Neural cell (in vitro differentiated cells): ENCODE measurements around the gene TSPAN1. TPM values are rescaled to one million over a fixed set of nuclear protein-coding genes. Genes with fewer than 3 reads are reported as not detected.
A peak's percentile ranks its signal among the peaks of the same experiment; 100 is the strongest.

Experiments used
- H2AFZ ChIP-seq: fragments of 200-600, 300-800 bp; sonication (generic), shearing (Covaris generic); 2 replicates; pipeline ENCODE4 v1.6.0; 2014; ENCODE audit warnings: low read depth, mild to moderate bottlenecking, antibody characterized with exemption, low read length, moderate library complexity
- H3F3A ChIP-seq: fragments of 200-600 bp; shearing (Covaris generic); 2 replicates; pipeline ENCODE4 v1.6.1; 2016; ENCODE audit warnings: mild to moderate bottlenecking, moderate library complexity, mixed read lengths, antibody characterized with exemption, low read length; ENCODE audit not compliant: insufficient read depth, poor library complexity, severe bottlenecking
- H3K27ac ChIP-seq: fragments of 200-600, 300-800 bp; sonication (generic), shearing (Covaris generic); 2 replicates; pipeline ENCODE4 v1.5.1; 2014; ENCODE audit warnings: mild to moderate bottlenecking, low read length, moderate library complexity
- H3K27me3 ChIP-seq: fragments of 300-800, 200-600 bp; sonication (generic), shearing (Covaris generic); 2 replicates; pipeline ENCODE4 v1.6.0; 2014; ENCODE audit warnings: mild to moderate bottlenecking, low read depth, low read length, moderate library complexity; ENCODE audit not compliant: insufficient read depth
- H3K36me3 ChIP-seq: fragments of 300-800, 200-600 bp; sonication (generic), shearing (Covaris generic); 2 replicates; pipeline ENCODE4 v1.5.1; 2014; ENCODE audit warnings: mild to moderate bottlenecking, antibody characterized with exemption, low read length, moderate library complexity; ENCODE audit not compliant: insufficient read depth
- H3K4me2 ChIP-seq: fragments of 300-800, 200-600 bp; sonication (generic), shearing (Covaris generic); 2 replicates; pipeline ENCODE4 v1.6.0; 2014; ENCODE audit warnings: mild to moderate bottlenecking, low read length
- H3K4me3 ChIP-seq: fragments of 300-800, 200-600 bp; sonication (generic), shearing (Covaris generic); 2 replicates; pipeline ENCODE4 v1.5.1; 2014; ENCODE audit warnings: mild to moderate bottlenecking, low read length, moderate library complexity
- H3K79me2 ChIP-seq: fragments of 200-600 bp; shearing (Covaris generic); replicated peaks from 2 replicates; pipeline ENCODE4 v1.6.0; 2014; ENCODE audit warnings: mild to moderate bottlenecking, low read length, moderate library complexity; ENCODE audit not compliant: insufficient read depth
- H3K9ac ChIP-seq: fragments of 300-800, 200-600 bp; sonication (generic), shearing (Covaris generic); 2 replicates; pipeline ENCODE4 v1.6.1; 2016; ENCODE audit warnings: mild to moderate bottlenecking, low read length, mixed read lengths
- H3K9me2 ChIP-seq: fragments of 200-600 bp; shearing (Covaris generic); 2 replicates; pipeline ENCODE4 v1.6.1; 2016; ENCODE audit warnings: mild to moderate bottlenecking, low read length, mixed read lengths; ENCODE audit not compliant: insufficient read depth
- H3K9me3 ChIP-seq: fragments of 200-600, 300-800 bp; sonication (generic), shearing (Covaris generic); 2 replicates; pipeline ENCODE4 v1.6.1; 2016; ENCODE audit warnings: mild to moderate bottlenecking, mixed run types, low read length, moderate library complexity, mixed read lengths
- H4K20me1 ChIP-seq: fragments of 200-600 bp; shearing (Covaris generic); 2 replicates; pipeline ENCODE4 v1.6.1; 2016; ENCODE audit warnings: mild to moderate bottlenecking, mixed run types; ENCODE audit not compliant: insufficient read depth
- CTCF ChIP-seq: fragments of 450-650 bp; IDR thresholded peaks from 2 replicates; pipeline ENCODE4 v1.5.1; 2014; ENCODE audit warnings: antibody characterized with exemption, mild to moderate bottlenecking, moderate library complexity; ENCODE audit not compliant: poor library complexity, severe bottlenecking
- EP300 ChIP-seq: fragments of 450-650 bp; conservative IDR thresholded peaks from 2 replicates; pipeline ENCODE4 v1.6.1; 2014; ENCODE audit warnings: antibody characterized with exemption, mild to moderate bottlenecking, moderate library complexity; ENCODE audit not compliant: poor library complexity, severe bottlenecking
- EZH2 ChIP-seq: fragments of 200-600, 300-800 bp; shearing (Covaris generic), sonication (generic); IDR thresholded peaks from 2 replicates; pipeline ENCODE4 v1.6.1; 2014; ENCODE audit warnings: antibody characterized with exemption, low read length, borderline replicate concordance, mild to moderate bottlenecking; ENCODE audit not compliant: insufficient read depth, poor library complexity, severe bottlenecking
- MXI1 ChIP-seq: fragments of 450-650 bp; conservative IDR thresholded peaks from 2 replicates; pipeline ENCODE4 v1.6.1; 2014; ENCODE audit warnings: antibody characterized with exemption, mild to moderate bottlenecking; ENCODE audit not compliant: poor library complexity, severe bottlenecking
- POLR2AphosphoS5 ChIP-seq: IDR thresholded peaks from 2 replicates; pipeline ENCODE4 v1.6.1; 2012
- RAD21 ChIP-seq: fragments of 450-650 bp; conservative IDR thresholded peaks from 2 replicates; pipeline ENCODE4 v1.6.1; 2014; ENCODE audit warnings: antibody characterized with exemption, mild to moderate bottlenecking, moderate library complexity
- REST ChIP-seq: IDR thresholded peaks from 2 replicates; pipeline ENCODE4 v1.6.1; 2012; ENCODE audit warnings: borderline replicate concordance
- SMC3 ChIP-seq: fragments of 450-650 bp; conservative IDR thresholded peaks from 2 replicates; pipeline ENCODE4 v1.6.1; 2014; ENCODE audit warnings: antibody characterized with exemption, mild to moderate bottlenecking, moderate library complexity; ENCODE audit not compliant: poor library complexity
- TAF1 ChIP-seq: IDR thresholded peaks from 2 replicates; pipeline ENCODE4 v1.6.1; 2012; ENCODE audit warnings: low read depth
- polyA plus RNA-seq: library from polyadenylated mRNA; depleted of rRNA; stranded (reverse); fragments of >200 nt; gene quantifications from 2 replicates; pipeline ENCODE4 v1.2.3, GENCODE V29; 2014

TSPAN1 gene
- polyA plus RNA-seq, 1 donor from 2014 or later = 0.62 TPM

GRCh38 chr1:46176211-46176865, 1.5 kb downstream of the TSPAN1 start, which contains the start of gene P3R3URF:
P3R3URF (minus strand) TSS chr1:46176488; CDS start chr1:46176471, 17 bp downstream.
- Histone ChIP-seq H2AFZ (no peak within 1 kb of the TSS), H3K9me2 (no peaks in the 10 kb centered on the region), H3K4me2 (no peak within 1 kb of the TSS), H3K27me3 (no peaks in the 10 kb centered on the region), H3K36me3 (no peaks in the 10 kb centered on the region), H4K20me1 (no peaks in the 10 kb centered on the region), H3K4me3 (no peak within 1 kb of the TSS), H3K9me3 (no peaks in the 10 kb centered on the region), H3F3A (no peaks in the 10 kb centered on the region), H3K9ac (no peak within 1 kb of the TSS), H3K27ac (peak within 1 kb of the TSS; percentile 57), H3K79me2 (no peaks in the 10 kb centered on the region)
- no peak for TF ChIP-seq EP300
- no peak for TF ChIP-seq MXI1
- TF ChIP-seq CTCF = no peak
- no peak for TF ChIP-seq EZH2
- no peak for TF ChIP-seq TAF1
- no peak for TF ChIP-seq SMC3
- no peak for TF ChIP-seq RAD21
- no peak for TF ChIP-seq REST
- no peak for TF ChIP-seq POLR2AphosphoS5

GRCh38 chr1:46179138-46180081, 4.5 kb downstream of the TSPAN1 start:
- H2AFZ ChIP-seq = no peak overlapping the region
- no peaks in the 10 kb centered on the region for H3K36me3 ChIP-seq
- no peaks in the 10 kb centered on the region for H3K79me2 ChIP-seq
- no peak overlapping the region for H3K4me2 ChIP-seq
- no peak overlapping the region for H3K27ac ChIP-seq
- no peak for TF ChIP-seq REST
- peak; percentile 97 for TF ChIP-seq RAD21
- TF ChIP-seq TAF1 = no peak
- no peak for TF ChIP-seq EZH2
- TF ChIP-seq MXI1 = peak; percentile 33
- no peak for TF ChIP-seq EP300
- peak; percentile 97 for TF ChIP-seq CTCF
- TF ChIP-seq SMC3 = peak; percentile 92
- H3K9me3 ChIP-seq = no peaks in the 10 kb centered on the region
- no peaks in the 10 kb centered on the region for H3F3A ChIP-seq
- H3K4me3 ChIP-seq = no peak overlapping the region
- H3K27me3 ChIP-seq = no peaks in the 10 kb centered on the region
- no peaks in the 10 kb centered on the region for H3K9me2 ChIP-seq
- H3K9ac ChIP-seq = peak overlapping the region; percentile 26
- H4K20me1 ChIP-seq = no peaks in the 10 kb centered on the region
